SW480 (cell line): Measurements from ENCODE around the gene ADAM23.
A peak's percentile ranks its signal among the peaks of the same experiment; 100 is the strongest.

ENCODE experiments used
- DNase-seq: peaks from one replicate; pipeline ENCODE4 v3.0.0-alpha.2; 2016; ENCODE audit warnings: low spot score

ADAM23 gene

DNA sequence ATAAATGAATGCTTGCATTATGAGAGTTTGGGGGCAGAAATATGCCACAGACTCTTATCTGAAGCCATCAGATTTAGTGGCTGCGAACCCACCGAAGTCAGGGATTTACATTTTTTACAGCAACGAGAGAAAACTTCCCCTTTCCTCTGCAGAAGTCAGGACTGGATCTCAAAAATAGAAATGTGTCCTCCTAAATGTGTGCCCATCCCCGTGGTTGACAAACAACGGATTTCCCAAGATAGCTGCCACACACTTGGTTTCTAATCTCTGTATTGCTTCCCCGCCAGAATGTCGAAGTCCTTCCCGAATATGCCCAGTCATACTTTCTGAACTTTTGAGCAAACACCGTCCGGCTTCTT is 879 bp upstream of the ADAM23 start:
- DNase-seq: no peak

GRCh38 chr2:206443735-206444527 is 599 bp downstream of the ADAM23 start:
- DNase-seq: peak; percentile 23

GRCh38 chr2:206445948-206446347 is 2.6 kb downstream of the ADAM23 start:
- no peak for DNase-seq

- DNase-seq: no peak
Measured at GRCh38 chr2:206452242-206452641, 8.9 kb downstream of the ADAM23 start.

DNA sequence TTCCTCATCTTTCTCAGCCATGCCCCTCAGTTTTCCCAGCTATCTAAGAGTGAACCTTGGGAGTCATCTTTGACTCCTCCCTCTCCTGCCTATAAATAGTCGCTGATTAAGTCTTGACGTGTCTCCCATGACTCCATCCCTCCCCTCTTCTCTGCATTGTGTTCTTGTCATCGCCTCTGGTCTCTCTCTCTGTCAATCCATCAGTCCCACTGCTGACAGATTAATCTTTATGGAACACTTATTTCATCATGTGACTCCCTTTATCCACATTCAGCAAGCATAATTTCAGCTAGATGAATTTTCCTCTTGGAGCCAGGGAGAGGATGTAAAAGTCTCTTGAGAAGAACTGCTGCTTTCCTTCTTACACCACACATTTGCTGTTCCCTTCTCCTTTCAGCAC is 9.4 kb downstream of the ADAM23 start:
- no peak for DNase-seq

GRCh38 chr2:206456078-206456754 is 12.9 kb downstream of the ADAM23 start:
- DNase-seq: peak; percentile 9

- DNase-seq: no peak
Measured at GRCh38 chr2:206457188-206457634, 13.9 kb downstream of the ADAM23 start.

GRCh38 chr2:206462240-206462854 is 19.0 kb downstream of the ADAM23 start:
- DNase-seq: no peak

DNA sequence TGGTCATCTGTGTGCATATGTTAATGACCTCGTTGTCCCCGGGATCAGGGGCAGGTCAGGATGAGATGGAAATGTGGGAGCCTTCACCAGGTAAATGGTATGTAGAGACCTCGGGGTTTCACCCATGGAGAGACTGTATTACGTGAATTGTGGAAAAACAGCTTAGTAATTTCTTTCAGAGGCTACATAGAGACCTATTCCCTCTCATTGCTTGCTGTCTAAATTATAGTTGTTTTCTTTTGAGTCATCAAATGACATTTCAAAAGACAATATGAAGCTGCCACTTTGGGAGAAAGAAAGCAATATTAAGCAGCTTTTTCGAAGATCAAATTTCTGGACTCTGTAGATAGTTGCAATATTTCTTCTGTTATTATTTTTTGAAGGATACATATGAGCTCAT is 20.4 kb downstream of the ADAM23 start:
- DNase-seq: no peak

- DNase-seq: no peak
Measured at GRCh38 chr2:206464597-206464996, 21.3 kb downstream of the ADAM23 start.

DNA sequence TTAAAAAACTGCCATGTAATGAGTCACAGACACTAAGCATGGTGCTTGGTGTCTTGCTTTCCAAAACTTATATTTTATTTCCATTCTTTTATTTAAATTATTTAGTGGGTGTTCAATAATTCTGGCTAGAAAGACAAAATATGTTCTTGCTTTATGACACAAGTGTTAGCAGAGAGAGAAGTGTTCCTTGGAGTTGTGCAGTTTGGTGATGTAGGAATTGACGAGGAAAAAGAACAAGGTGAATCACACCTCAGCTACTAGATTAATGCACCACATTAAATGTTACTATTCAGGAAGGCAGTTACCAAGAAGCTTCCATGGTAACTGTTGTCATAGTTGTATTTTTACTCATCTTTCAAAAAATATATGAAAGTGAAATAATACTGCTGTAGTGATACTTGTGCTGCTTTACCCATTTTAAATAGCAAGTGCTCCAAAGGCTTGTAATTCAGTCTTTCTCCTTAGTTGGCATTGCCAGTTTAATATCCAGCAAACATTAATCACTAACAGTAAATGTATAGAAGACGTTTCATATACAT is 28.3 kb downstream of the ADAM23 start:
- DNase-seq: no peak

DNA sequence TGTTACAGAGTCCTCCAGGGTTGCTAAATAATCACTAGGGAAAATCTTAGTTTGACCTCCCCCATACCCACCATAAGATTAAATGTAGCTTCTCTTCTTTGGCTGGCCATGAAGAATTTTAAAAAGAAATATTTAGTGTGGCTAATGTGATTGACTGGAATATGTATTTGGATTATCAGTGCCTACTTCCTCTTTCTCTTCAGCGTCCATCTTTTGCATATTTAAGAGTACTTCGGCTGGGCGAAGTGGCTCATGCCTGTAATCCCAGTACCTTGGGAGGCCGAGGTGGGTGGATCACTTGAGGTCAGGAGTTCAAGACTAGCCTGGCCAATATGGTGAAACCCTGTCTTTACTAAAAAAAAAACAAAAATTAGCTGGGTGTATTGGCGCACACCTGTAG is 28.8 kb downstream of the ADAM23 start:
- DNase-seq: no peak

GRCh38 chr2:206474099-206474498 is 30.8 kb downstream of the ADAM23 start:
- no peak for DNase-seq

- DNase-seq: no peak
Measured at GRCh38 chr2:206477296-206477695, 34.0 kb downstream of the ADAM23 start.

DNA sequence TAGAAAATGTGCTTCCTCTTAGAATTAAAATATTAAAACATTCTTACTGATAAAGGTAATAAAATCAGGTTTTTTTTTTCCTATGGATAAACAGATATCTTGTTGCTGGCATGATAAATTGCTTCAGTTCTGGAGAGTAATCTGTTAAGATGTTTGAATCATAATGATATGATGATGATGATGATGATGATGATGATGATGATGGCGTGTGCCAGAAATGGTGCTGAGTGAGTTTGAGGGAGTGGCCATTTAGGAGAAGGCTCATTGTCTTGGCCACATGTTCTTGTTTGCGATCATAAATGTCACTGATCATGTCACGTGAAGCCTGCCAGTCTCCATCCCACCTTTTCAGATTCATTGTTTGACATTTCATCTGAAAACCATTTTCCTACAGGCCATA is 35.0 kb downstream of the ADAM23 start:
- no peak for DNase-seq

DNA sequence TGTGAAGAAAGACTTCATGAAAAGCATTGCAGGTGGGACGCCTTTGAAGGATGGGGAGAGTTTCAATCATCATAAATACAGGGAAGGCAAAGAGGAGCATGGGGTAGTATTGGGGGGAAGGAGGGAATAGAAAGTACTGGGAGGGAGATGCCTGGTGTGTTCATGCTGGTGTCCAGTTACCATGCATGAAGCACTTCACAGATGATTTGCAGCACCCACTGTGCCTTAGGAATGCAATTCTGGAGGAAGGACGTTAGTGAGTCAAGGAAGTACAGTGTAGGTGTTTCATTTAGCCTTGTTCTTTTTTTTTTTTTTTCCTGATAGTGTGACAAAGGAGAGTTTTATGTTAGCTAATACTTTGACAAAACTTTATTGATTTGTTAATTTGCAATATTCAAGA is 36.8 kb downstream of the ADAM23 start:
- no peak for DNase-seq

DNA sequence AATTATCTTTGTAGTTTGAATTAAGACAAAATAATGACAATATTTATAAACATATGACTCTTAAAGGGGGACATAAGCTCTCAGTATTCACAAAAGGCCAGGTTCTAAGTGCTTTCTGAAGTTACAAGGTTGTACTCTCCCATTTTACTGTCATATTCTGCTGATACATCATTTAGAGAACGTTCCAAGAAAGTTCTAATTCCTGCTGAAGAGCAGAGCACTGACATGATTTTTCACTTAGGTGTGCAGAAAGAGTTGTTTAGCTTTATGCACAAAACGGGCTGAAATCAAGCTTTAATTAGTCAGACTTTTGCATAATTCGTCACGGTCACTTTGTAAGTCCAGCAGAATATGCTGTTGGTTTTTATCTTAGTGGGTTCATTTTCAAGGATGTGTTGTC is 37.3 kb downstream of the ADAM23 start:
- no peak for DNase-seq

GRCh38 chr2:206481056-206481455 is 37.7 kb downstream of the ADAM23 start:
- no peak for DNase-seq

DNA sequence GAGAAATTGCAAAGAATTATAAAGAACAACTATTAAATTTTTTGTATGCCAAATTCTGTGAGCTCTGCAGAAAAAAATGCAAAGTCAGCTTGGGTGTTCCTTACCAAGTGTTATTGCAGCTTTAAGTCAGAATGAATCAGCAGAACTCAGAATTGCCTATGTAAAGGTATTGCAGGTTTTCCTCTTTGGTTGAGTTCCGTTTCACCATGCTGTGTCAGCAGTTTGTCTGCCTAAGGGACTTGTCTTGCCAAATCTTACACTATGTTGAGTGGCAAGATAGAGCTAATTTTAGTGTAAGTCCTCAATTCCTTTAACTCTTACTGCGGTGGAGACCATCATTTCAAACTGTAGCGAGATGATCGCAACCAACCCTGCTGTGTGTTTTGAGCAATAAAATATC is 38.8 kb downstream of the ADAM23 start:
- no peak for DNase-seq

- no peak for DNase-seq
Measured at GRCh38 chr2:206482633-206483032, 39.3 kb downstream of the ADAM23 start.

DNA sequence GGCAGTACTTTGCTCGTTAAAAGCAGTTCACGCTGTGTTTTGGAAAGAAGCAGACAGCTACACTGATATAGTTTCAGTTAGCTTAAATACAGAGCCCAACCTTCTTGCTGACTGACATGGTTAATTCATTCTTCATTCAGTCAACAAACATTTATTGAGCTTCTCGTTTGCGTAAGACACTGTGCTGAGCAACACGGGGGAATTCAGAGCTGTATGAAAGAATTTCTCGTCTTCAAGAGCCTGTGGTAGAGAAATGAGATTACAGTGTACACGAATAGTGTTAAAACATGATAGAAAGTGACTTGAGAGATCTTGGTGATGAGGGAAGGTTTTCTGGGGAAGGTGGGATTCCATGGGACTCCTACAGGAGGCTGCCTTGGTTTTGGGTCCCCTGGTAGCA is 44.7 kb downstream of the ADAM23 start:
- no peak for DNase-seq

DNA sequence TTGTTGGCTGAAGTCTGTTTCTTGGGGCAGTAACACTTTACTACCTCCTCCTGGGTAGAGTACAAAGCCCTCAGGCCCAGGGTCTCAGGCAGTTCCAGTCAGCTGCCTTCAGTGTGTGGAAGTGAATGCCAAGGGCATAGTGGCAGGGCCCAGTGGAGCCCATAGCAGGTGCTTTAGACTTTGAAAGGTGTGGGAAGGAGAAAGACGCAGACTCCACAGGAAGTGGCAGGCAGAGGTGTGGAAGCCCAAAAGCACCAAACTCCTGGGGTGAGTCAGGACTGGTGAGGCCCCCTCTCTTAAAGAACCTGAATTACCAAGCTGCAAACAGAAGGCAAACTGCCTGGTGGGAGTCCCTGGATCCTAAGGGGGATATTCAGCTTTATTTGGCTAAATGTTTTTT is 45.3 kb downstream of the ADAM23 start:
- no peak for DNase-seq

GRCh38 chr2:206494061-206494460 is 50.7 kb downstream of the ADAM23 start:
- no peak for DNase-seq
